WERI-Rb-1 (cell line): ENCODE data around the gene TFPI2.

Experiments
- DNase-seq: peaks from one replicate; pipeline ENCODE4 v3.0.0-alpha.2; 2020
- H3K27ac ChIP-seq: fragments of 250-450 bp; sonication (Bioruptor Pico); 2 replicates; pipeline ENCODE4 v1.5.1; 2020; ENCODE audit warnings: mild to moderate bottlenecking, moderate library complexity
- H3K27me3 ChIP-seq: fragments of 250-450 bp; sonication (Bioruptor Pico); 2 replicates; pipeline ENCODE4 v1.5.1; 2021; ENCODE audit warnings: mild to moderate bottlenecking, low read depth, moderate library complexity; ENCODE audit not compliant: insufficient read depth, severe bottlenecking
- H3K36me3 ChIP-seq: fragments of 250-450 bp; sonication (Bioruptor Pico); 2 replicates; pipeline ENCODE4 v1.5.1; 2020; ENCODE audit warnings: mild to moderate bottlenecking, moderate library complexity
- H3K4me3 ChIP-seq: 2 replicates; pipeline ENCODE4 v1.5.1; 2011; ENCODE audit warnings: low read depth, mild to moderate bottlenecking, control low read depth, low read length
- H3K9me3 ChIP-seq: fragments of 250-450 bp; sonication (Bioruptor Pico); 2 replicates; pipeline ENCODE4 v1.5.1; 2021; ENCODE audit warnings: mild to moderate bottlenecking, moderate library complexity; ENCODE audit not compliant: severe bottlenecking
- TF ChIP-seq, protein P1 (sequence below): IDR thresholded peaks from 2 replicates; pipeline ENCODE4 v1.5.1; 2011; ENCODE audit warnings: low read depth, mild to moderate bottlenecking, control low read depth, inconsistent platforms, low read length

TFPI2 gene

DNA sequence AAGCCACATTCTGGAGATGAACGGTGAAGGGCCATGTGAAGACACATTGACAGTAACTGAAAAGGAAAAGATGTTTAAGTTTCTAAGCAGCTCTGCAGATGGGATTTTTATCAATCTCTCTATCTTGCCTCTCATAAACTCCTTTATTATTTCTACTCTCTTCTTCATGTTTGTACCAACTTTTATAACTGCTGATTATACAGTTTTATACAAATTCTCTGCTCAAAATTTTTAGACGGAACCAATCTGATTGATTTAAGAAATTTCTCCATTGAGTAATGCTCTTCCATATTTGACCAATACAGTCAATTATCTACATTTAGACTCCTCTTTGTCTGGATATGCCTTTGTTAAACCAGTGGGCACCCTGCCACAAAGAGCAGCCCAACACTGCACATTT lies 31.7 kb downstream of the TFPI2 start:
- TF ChIP-seq, protein P1, sequence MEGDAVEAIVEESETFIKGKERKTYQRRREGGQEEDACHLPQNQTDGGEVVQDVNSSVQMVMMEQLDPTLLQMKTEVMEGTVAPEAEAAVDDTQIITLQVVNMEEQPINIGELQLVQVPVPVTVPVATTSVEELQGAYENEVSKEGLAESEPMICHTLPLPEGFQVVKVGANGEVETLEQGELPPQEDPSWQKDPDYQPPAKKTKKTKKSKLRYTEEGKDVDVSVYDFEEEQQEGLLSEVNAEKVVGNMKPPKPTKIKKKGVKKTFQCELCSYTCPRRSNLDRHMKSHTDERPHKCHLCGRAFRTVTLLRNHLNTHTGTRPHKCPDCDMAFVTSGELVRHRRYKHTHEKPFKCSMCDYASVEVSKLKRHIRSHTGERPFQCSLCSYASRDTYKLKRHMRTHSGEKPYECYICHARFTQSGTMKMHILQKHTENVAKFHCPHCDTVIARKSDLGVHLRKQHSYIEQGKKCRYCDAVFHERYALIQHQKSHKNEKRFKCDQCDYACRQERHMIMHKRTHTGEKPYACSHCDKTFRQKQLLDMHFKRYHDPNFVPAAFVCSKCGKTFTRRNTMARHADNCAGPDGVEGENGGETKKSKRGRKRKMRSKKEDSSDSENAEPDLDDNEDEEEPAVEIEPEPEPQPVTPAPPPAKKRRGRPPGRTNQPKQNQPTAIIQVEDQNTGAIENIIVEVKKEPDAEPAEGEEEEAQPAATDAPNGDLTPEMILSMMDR = no peak
- H3K9me3 ChIP-seq = no peaks in the 10 kb centered on the region
- no peak overlapping the region for H3K27ac ChIP-seq
- H3K4me3 ChIP-seq = no peak overlapping the region
- no peaks in the 10 kb centered on the region for H3K36me3 ChIP-seq
- H3K27me3 ChIP-seq = no peaks in the 10 kb centered on the region
- DNase-seq = no peak

DNA sequence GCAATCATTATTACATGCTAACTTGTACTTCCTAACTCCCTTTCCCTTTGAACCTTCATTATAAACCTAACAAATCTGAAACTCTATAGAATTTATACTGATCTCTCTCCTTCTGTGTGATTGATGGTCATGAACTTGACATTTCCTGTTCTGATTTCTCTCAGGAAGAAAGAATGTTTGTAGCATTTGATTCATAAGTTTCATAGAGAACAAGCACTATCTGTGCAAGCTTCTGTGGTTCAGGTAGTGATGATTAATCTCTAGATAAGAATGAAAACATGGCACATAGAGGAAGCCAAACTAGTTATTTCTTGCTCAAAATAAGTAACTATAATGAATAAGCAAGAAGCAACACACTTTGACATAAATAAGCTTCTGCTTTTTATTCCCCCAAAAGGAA lies 34.2 kb downstream of the TFPI2 start:
- no peak for DNase-seq
- Histone ChIP-seq H3K36me3 (no peaks in the 10 kb centered on the region), H3K4me3 (no peak overlapping the region), H3K27ac (no peak overlapping the region), H3K9me3 (no peaks in the 10 kb centered on the region), H3K27me3 (no peaks in the 10 kb centered on the region)
- TF ChIP-seq, protein P1 = no peak

DNA sequence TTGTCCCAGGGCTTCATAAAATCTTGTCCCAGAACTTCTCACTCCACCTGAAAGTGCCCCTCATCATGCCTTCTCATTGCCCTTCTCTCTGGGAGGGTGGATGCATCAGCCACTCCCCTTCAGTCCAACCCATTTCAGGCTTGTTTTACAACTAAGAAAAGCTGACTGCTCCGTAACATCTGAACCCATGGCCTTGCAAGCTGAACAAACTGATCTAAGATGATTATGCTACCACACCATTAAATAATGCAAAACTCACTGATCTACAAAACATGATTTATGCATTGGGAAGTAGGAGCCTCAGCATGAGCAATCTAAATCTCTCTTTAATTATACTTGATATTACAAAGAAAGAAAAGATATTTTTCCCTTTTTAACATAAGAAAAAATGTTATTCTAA lies 34.8 kb downstream of the TFPI2 start:
- TF ChIP-seq, protein P1 = no peak
- H3K4me3 ChIP-seq = no peak overlapping the region

DNA sequence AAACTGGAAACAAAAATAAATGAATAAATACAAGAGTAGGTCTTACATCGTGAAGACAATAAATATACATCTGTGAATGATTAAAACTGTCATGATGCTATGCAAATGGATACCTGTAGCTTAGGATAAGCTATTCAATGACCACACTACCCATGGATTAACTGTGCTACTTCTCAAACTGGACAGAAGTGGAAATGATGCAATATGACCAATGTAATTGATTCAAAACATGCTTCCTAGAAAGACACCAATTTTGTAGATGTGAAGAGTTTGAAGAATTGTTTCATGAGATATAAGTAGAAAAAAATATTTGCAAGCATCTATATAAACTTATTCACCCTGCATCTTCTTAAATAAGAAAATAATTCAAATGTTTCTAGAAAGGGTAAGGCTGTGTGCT lies 36.1 kb downstream of the TFPI2 start:
- Histone ChIP-seq H3K36me3 (no peaks in the 10 kb centered on the region), H3K9me3 (no peaks in the 10 kb centered on the region), H3K4me3 (no peak overlapping the region), H3K27ac (no peak overlapping the region), H3K27me3 (no peaks in the 10 kb centered on the region)
- DNase-seq = no peak
- TF ChIP-seq, protein P1 = no peak

More for the DNA sequence above, 34.8 kb downstream of the TFPI2 start:
- DNase-seq = no peak
- no peak overlapping the region for H3K27ac ChIP-seq
- no peaks in the 10 kb centered on the region for H3K36me3 ChIP-seq
- H3K9me3 ChIP-seq = no peaks in the 10 kb centered on the region
- H3K27me3 ChIP-seq = no peaks in the 10 kb centered on the region

DNA sequence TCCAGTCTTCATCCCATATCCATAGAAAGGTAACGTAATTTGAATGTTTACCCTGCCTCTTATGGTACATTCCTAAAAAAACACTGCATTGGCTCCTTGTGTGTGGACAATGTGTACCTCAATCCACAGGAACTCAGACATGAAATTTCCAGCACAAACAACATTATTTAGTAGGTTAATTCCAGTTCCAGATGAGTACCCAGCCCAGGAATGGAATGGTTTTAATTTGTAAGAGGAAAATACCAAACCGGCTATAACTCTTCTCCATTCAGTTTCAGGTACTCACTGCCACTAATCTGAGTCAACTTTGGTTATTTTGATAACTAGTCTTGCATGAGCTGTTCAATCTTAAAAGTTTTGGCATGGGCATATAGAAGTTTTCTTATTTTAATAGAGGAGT lies 39.0 kb downstream of the TFPI2 start:
- H3K4me3 ChIP-seq = no peak overlapping the region
- no peak overlapping the region for H3K27ac ChIP-seq
- H3K9me3 ChIP-seq = no peaks in the 10 kb centered on the region
- DNase-seq = no peak
- H3K36me3 ChIP-seq = no peaks in the 10 kb centered on the region
- TF ChIP-seq, protein P1 = no peak
- no peaks in the 10 kb centered on the region for H3K27me3 ChIP-seq

DNA sequence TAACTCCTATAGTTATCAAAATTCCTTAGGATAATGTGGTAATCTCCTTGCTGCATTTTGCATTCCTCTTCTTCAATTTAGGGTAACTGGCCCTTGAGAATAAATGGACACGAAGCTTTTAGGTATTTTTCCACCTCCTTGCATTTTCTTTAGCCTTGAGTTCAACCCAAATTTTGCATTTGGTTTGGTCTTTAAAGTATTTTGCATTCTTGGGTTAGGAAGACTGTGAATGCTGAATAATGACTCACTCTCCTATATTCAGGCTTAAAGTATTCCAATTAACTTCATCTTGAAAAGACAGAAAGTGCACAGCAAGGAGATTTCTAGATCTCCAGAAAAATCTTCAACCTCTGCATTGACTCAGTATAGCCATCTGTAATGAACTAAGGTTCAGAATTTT lies 47.3 kb downstream of the TFPI2 start:
- H3K36me3 ChIP-seq = no peaks in the 10 kb centered on the region
- TF ChIP-seq, protein P1 = no peak
- no peak overlapping the region for H3K4me3 ChIP-seq
- H3K27ac ChIP-seq = no peak overlapping the region
- DNase-seq = no peak
- H3K9me3 ChIP-seq = no peaks in the 10 kb centered on the region
- no peaks in the 10 kb centered on the region for H3K27me3 ChIP-seq
